ENCODE measurements around the gene ACTBL2. TPM values are rescaled to one million over a fixed set of nuclear protein-coding genes. Genes with fewer than 3 reads are reported as not detected.

ACTBL2 gene
- total RNA-seq, 1 experiment from 2014 or later: 8.7 TPM

DNA sequence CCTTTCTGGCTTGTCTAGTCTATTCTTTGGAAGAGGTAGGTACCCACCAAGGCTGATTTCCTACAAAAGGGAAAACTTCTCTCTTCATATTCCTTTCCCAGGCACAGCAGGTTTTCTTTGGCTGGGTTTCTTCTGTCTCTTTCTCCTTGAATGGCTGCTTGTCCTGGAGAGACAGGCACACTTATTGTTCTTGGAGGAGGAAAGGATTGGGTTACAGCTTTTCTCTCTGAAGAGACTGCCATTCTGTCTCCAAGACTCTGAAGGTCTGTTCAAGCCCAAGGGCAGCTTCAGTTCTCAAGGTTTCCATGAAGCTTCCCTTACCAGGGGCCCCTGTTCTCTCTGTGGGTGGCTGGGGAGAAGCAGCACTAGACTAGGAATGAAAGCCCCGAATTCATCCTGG, 33.9 kb downstream of the ACTBL2 start:
- DNase-seq (ENCODE audit: low read depth): no peak

- no peak for DNase-seq (ENCODE audit: low read depth)
Observed at GRCh38 chr5:57448287-57448686, 34.3 kb downstream of the ACTBL2 start.

DNA sequence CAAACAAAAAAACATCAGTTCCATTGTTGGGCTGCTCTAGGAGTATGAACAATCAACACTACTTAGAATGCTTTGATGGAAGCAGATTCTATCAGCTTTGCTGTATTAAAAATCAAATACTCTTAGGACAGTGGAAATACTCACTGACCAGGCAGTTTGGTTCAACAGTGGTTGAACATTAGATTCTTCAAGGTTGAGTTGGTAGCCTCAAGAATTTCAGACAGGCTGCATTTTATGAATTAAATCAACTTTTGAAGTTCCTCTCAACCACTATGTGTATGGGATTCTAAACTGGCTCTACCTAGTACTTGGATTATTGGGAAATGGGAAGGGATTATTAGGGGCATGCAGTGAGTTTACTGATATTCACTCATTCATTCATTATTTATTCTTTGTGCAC, 35.0 kb downstream of the ACTBL2 start:
- DNase-seq (ENCODE audit: low read depth): no peak

- no peak for DNase-seq (ENCODE audit: low read depth)
Observed at GRCh38 chr5:57446966-57447365, 35.6 kb downstream of the ACTBL2 start.

DNA sequence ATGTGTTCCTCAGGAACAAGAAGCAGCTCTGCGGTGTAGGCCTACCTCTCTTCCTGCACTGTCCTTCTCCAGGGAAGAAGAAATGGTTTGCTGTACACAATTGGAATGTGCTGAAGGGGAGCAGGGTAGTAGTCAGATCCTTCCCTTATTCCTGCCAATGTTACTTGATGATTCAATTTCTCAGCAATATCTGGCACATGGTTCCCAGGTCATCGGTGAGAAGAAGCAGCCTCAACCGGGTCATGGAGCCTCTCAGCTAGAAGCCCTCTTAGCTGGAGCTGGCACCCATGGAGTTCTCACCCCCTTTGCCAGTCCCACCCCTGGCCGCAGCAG, 36.9 kb downstream of the ACTBL2 start:
- DNase-seq (ENCODE audit: low read depth): no peak

GRCh38 chr5:57445006-57445704, 37.5 kb downstream of the ACTBL2 start:
- no peak for DNase-seq (ENCODE audit: low read depth)

DNA sequence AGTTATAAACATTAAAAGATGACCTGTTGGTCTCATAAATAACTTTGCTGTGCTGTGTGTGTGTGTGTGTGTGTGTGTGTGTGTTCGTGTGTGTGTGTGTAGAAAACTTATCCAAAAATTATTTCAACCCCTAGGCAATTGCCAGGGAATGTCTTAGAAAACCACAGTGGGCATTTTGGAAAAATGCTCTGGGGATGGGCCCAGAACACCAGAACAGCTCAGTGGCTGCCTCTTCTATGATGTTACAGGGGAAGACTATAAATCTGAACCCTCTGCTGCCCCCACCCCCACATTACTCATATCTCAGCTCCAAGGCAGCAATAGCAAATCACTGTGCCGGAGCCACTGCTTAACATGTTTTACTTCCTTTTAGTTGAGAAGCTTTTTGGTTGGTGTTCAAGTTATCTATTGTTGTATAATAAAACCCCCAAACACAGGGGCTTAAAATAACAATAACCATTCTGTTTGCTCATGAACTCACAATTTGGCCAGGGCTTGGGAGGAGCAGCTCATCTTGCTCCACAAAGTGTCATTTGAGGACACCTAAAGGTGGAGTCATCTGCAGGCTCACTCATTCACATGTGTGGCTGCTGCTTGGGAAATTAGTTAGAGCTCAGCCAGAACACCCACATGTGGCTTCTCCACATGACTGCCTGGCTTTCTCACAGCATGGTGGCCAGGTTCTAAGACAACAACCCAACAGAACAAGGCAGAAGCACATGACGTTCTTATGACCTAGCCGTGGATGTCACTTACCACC, 40.4 kb downstream of the ACTBL2 start:
- peak; percentile 94 for DNase-seq (ENCODE audit: low read depth)

DNA sequence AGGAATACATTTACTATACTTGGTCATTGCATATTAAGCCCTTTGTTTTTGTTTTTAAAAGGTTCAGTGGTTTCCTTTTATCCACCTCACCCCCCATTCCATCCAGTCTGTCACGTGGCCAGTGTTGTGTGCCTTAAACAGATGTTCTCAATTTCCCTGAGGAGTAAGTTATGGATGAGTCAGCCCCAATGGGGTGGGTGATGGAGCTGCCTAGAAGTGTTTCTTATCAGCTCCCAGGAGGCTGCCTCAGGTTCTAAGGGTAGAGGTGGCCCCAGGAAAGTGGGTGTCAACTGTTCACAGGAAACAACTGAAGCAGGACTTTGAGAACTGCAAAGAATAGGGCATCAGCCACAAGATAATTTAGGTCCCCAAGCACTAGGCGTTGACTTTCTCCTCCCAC, 41.1 kb downstream of the ACTBL2 start:
- peak; percentile 99 for DNase-seq (ENCODE audit: low read depth)

GRCh38 chr5:57439601-57440000, 43.0 kb downstream of the ACTBL2 start:
- no peak for DNase-seq (ENCODE audit: low read depth)

DNA sequence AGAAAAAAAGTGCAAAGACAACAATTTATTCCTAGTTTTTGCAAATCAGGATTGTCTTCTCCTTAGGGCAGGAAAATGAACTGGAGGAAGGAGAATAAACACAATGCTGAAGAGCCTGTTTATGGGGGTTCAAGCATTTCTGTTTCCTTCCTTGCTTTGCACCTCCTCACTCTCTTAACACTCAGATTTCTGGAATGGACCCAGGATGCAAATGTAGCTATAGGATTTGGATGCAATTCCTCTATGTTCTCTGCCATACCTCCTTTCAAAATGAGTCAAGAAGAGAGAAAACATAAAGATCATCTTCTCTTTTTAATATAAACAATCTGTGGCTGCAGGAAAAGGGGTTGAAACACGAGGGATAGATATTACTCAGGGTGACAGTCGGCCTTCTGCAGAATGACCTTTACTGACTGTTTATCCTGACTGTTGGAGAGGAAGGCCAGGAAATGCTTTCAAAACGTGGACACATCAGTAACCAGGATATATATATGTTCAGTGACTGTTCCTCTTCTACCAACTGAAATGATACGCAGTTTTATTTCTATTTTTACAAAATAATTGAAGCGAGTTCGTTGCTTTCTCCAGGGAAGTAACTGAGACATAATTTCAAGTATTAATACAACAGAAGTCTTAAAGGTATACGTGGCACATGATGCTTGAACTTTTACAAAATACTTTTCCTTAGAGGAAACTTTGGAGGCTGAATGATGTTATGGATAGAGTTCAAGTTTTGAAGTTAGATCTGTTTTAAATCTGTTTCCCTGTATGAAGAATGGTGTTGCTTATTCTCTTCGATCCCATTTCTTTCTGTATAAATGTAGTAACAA, 44.4 kb downstream of the ACTBL2 start:
- no peak for DNase-seq (ENCODE audit: low read depth)

DNA sequence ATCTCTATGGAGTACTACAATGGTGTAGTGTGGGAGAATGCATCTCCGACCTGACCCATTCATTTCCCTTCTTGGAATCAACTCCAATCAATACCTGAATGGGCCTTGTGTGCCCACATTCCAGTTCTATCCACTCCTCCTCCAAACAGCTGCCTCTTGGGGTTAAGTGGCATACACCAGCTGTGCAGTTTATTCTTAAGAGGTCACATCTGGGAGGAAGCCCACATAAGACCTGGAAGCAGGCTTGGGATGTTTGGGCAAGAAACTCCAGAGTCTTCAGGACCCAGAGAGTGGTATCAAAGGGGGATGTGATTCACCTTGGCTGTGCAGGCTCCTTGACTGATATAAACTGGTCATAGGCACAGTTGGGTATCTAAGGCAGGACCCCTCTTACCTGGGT, 46.0 kb downstream of the ACTBL2 start:
- DNase-seq (ENCODE audit: low read depth): peak; percentile 46

DNA sequence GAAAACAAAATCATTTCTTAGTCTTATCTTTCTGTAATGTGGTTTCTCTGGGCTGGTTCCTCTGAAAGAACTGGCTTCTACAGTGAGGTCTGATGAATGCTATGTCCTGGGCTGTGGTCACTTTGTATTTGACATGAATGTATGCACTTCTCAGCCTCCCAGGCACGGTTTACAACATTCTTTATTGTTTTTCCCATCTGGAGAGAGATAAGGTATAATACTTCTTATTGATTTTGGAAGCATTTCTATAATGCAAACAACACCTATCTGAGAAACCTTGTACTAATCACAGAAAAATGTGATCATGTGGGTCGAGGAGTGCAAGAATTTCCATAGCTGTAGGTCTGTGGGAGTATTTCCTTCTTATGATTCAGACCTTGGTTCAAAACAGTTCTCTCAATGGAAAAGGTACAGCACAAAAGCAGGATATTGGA, 46.9 kb downstream of the ACTBL2 start:
- DNase-seq (ENCODE audit: low read depth): peak; percentile 97

- DNase-seq (ENCODE audit: low read depth): no peak
Observed at GRCh38 chr5:57434683-57435082, 47.9 kb downstream of the ACTBL2 start.

- peak; percentile 99 for DNase-seq (ENCODE audit: low read depth)
Observed at GRCh38 chr5:57434227-57434640, 48.4 kb downstream of the ACTBL2 start.

GRCh38 chr5:57432876-57433275, 49.7 kb downstream of the ACTBL2 start:
- DNase-seq (ENCODE audit: low read depth): peak; percentile 73

DNA sequence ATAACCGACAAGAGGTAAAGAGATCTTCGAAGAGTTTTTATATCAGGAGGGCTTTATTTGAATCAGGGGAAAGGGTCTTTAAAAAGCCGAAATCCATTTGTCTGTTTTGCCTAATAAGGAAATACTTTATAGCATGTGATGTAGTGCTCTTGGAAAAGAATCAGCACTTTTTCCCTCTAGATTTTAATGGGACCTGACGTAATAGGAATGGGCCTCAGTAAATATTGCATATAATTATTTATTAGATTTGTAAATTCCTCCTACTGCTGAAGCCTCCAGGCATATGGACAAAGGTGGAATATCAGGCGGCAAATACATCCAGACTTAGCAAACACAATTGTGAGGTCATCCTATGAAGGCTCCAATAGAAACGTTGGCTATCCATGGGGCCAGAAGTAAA, 50.9 kb downstream of the ACTBL2 start:
- no peak for DNase-seq (ENCODE audit: low read depth)

Measured in Daoy (cell line).